Hepatic stellate cell (primary cell): ENCODE results near the gene TBC1D16.

Experiments used
- DNase-seq: peaks from one replicate; pipeline ENCODE4 v3.0.0; 2011; ENCODE audit warnings: low spot score

TBC1D16 gene

GRCh38 chr17:79949656-79950209 lies 85.9 kb downstream of the TBC1D16 start:
- no peak for DNase-seq

DNA sequence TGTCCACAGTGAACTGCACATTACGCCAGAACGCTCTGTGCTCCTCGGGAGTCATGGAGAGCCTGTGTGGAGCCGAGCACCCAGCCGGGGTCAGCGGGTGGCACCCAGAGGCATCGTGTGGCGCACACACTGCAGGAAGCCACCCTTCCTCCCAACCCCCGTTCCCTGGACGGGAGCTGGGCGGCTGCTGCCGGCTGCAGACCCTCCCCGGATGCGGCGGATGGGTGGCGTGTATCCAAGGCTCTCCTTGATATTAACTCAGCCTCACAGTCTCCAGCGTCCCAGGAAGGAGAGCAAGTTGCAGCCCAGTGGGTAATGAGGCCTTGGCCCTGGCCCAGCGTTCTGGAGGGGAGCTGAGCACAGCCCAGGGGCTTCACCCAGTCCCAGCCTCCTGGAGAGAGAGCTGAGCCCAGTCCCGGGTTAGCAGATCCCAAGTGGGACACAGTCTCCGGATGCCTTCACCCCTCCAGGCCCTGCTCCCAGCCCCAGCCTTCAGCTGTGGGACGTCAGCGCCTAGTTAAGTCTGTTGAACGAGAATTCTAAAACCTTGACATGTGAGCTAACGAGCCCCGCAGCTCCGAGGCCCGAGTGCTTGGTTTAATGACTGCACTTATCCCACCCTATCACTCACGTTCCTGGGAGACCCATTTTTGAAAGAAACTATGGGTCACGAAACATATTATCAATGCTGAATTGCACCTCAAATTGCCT lies 86.6 kb downstream of the TBC1D16 start:
- no peak for DNase-seq

DNA sequence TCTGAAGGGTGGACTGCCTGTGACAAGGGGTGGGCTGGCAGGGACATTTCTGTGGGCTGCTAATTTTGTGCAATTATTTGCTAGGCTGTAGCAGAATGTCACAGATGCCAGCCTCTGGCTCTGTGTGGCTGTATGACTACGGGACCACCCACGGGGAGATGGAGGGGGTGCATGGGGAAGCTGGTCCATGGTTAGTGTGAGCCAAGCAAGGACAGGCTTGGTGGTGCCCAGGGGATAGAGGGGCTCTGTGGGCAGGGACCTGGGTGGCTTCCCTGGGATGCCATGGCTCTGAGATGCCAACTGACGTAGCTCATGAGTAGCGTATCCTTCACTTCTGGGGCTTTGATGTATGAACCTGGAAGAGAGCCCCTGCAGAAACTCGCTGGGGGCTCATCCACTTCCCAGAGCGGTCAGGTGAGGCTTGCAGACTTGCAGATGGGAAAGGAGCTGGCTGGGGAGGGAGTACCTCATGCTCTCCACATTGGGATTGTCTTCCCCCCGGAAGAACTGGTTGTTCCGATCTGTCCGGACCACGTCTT lies 87.2 kb downstream of the TBC1D16 start:
- no peak for DNase-seq

- DNase-seq, result no peak
These were observed 88.2 kb downstream of the TBC1D16 start for GRCh38 chr17:79947351-79948031.

- DNase-seq, result no peak
These were observed 89.1 kb downstream of the TBC1D16 start for GRCh38 chr17:79946352-79947231.

DNA sequence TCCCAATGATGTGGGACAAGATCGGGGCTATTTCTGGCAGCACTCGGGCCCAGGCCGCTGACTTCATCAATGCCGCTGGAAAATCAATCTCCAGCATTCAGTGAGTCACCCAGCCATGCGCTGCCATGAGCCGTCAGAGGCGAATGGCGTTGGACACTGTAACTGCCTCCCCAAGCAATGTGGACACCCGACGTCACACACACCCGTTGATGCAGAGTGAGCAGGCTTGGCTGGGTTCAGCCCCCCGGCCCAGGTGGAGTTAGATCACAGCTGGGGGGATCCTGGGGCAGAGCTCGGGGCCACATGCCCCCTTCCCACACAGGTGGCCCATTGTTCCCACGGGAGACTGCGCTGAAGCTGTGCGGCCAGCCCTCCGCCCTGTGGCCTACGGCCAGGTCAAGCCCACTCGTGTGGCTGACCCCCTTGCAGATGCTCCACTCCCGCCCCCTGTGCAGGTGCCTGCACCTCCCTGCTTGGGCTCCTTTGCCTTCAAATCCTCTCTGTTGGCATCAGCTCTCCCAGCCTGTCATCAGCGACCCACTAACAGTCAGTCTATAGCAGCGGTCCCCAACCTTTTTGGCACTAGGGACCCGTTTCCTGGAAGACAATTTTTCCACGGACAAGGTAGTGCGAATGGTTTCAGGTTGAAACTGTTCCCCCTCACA lies 89.9 kb downstream of the TBC1D16 start:
- no peak for DNase-seq

DNA sequence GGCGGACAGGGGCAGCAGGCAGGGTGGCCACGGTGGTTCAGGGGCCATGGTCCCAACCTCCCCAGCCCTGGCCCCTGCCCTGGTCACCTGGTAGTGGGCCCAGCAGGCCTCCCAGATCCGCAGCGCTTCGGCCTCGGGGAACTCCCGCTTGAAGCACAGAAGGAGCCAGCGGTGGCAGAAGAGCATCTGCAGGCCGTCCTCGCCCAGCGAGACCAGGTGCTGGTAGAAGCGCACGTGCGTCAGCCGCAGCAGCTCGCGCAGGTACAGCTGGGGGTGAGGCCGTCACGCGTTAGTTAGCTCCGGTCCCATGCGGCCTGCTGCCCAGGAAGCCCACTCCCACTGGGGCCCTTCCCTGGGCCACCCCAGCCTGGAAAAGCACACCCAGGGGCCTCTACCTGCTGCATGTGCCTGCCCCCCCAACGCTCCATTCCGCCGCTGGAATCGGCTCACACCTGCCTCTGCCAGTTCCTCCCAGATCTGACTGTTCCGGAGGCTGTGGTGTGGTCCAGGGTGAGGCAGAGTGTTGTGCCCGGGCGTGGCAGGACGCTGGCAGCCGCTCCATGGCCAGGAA lies 90.8 kb downstream of the TBC1D16 start:
- no peak for DNase-seq

GRCh38 chr17:79944251-79944812 lies 91.3 kb downstream of the TBC1D16 start:
- no peak for DNase-seq

GRCh38 chr17:79943347-79944241 lies 92.1 kb downstream of the TBC1D16 start:
- no peak for DNase-seq

DNA sequence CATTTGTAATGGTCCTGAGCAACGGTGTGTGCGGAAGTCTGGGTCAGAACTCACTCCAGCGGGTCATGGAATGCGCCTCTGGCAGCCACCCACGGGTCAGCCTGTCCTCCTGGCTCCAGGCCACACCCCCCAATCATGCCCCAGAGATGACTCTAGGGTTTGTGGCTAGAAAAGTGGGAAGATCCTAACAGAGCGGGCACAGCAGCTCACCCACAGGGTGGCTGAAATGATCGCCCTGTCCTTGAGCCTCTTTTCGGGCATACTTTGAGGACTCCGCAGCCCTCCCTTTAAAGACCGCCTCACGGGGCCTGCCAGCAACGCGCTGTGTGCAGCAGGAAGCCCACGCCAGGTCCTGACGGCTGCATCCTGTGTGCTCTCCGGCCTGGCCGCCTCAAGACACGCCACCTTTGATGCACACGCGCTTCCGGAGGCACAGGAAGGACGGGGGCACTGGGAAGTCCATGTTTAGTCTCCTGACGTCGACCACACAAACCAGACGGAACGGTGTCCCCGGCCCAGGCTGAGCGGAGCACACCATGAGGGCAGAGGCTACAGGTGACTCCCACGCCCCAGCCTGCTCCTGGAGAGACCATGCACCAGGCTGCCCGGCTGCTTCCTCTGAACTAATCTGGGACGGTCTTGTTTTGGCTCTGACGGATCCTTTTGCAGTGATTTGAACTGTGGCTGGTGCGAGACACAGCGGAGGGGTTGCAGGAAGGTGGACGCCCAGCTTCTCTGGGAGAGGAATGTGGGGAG lies 92.9 kb downstream of the TBC1D16 start:
- DNase-seq, result no peak

- no peak for DNase-seq
These were observed 93.7 kb downstream of the TBC1D16 start for GRCh38 chr17:79942011-79942405.

DNA sequence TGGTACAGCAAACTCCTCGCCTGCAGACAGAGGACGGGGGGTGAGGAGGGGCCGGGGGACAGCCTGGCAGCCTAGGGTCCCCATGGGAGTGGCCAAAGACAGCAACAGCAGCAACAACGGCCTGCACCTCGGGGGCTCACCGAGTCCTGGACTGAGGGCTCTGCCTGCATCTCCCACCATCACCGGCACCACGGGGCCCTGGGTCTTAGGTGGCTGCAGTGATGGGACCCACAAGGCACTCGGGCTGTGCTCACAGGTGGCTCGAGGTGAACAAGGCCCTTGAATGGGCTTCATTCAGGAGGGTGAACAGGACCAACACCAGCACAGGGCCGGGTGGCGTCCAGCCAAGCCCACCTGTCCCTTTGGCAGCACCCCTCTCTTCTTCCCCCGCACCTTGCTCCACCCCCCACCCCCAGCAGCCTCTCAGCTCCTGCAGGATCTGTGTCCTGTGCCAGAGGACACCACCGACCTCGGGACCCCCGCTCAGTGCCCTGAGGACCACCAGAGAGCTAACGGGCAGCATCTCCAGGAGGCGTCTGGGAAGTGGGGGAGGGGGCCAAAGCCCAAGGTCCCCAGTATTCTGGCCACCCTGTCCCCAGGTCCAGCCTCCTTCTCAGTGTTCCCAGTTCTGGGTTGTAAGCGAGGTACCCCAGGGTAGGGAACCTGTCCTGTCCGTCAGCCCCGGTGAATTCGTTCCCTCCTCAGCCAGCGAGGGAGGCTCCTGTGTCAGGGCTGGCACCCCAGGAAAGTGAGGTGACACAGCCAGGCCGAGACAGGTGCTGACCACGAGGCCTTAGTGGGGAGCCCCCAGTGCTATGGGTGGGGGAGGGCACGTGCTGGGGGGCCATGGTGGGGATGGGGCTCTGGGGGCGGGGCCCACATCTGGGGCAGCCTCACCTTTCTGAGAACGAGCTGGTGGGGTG lies 94.3 kb downstream of the TBC1D16 start:
- no peak for DNase-seq

- no peak for DNase-seq
These were observed 95.1 kb downstream of the TBC1D16 start for GRCh38 chr17:79940459-79941087.

DNA sequence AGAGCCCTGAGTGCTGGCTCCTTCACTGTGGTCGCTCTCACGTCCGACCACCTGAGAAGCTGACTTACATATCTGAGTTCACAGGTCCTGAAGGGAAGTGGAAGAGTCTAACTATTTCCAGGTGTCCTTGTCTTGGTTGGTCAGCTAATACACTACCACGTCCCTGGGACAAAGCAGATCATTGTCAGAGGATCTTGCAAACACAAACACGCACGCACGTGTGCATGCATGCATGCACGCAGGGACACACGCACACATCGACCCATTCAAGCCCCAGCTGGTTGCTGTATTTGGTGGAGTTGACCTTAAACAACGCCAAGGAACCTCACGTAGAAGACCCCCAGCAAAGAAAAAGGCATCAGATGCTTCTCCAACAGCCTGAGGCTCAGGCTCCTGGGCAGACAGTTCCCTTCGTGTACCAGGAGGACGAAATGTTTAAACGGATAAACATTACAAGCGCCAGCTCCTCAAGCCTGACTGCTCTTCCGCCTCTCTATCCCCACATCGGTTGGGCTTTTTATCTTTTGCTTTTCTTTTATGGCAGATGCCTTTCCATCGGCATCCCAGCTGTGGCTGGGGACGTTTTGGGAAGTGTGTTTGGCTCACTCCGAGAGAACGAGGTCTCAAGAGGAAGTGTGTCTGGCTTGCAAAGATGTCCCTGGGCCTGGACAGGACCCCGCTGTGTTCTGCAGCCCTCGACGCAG lies 95.8 kb downstream of the TBC1D16 start:
- DNase-seq, result no peak

GRCh38 chr17:79939094-79939435 lies 96.6 kb downstream of the TBC1D16 start:
- DNase-seq, result no peak

- DNase-seq, result no peak
These were observed 97.2 kb downstream of the TBC1D16 start for GRCh38 chr17:79938336-79939093.
